Lung (tissue), 12 donors: ENCODE results near the gene CFAP57. TPM values are rescaled to one million over a fixed set of nuclear protein-coding genes. Genes with fewer than 3 reads are reported as not detected.
A peak's percentile ranks its signal among the peaks of the same experiment; 100 is the strongest.

Experiments
- ATAC-seq: fragments of 200-7000 bp; cut with Tn5 transposase; one replicate; pipeline ENCODE4 v1.9.1; 2020; ENCODE audit warnings: moderate number of reproducible peaks; ENCODE audit not compliant: insufficient read depth, low FRiP score
- DNase-seq, 3 donors: peaks; one replicate each; pipeline ENCODE4 v3.0.0-alpha.2; 2013 to 2017
- H3K27ac ChIP-seq, 2 donors: one replicate each; pipeline ENCODE4 v1.5.1; 2013; ENCODE audit warnings: mild to moderate bottlenecking in 2 of 2, moderate library complexity in 2 of 2, control low read depth in 1 of 2, inconsistent platforms in 1 of 2, low read depth in 1 of 2, low read length in 1 of 2
- H3K27me3 ChIP-seq, 3 donors: one replicate each; pipeline ENCODE4 v1.5.1; 2013; ENCODE audit warnings: low read length in 2 of 3; ENCODE audit not compliant: control insufficient read depth in 3 of 3, insufficient read depth in 3 of 3
- H3K36me3 ChIP-seq, 4 donors: one replicate each; pipeline ENCODE4 v1.5.1; 2013; ENCODE audit warnings: low read length in 4 of 4, mild to moderate bottlenecking in 1 of 4, moderate library complexity in 1 of 4; ENCODE audit not compliant: control insufficient read depth in 4 of 4, insufficient read depth in 4 of 4
- H3K4me1 ChIP-seq, 5 donors: one replicate each; pipeline ENCODE4 v1.5.1; 2013; ENCODE audit warnings: low read length in 5 of 5, mild to moderate bottlenecking in 2 of 5, moderate library complexity in 1 of 5; ENCODE audit not compliant: control insufficient read depth in 5 of 5, insufficient read depth in 5 of 5
- H3K4me3 ChIP-seq: one replicate; pipeline ENCODE4 v1.5.1; 2013; ENCODE audit warnings: mild to moderate bottlenecking, control low read depth, moderate library complexity
- H3K9ac ChIP-seq, 2 donors: one replicate each; pipeline ENCODE4 v1.5.1; 2013; ENCODE audit warnings: low read length in 2 of 2, control low read depth in 1 of 2; ENCODE audit not compliant: insufficient read depth in 1 of 2
- H3K9me3 ChIP-seq, 4 donors: one replicate each; pipeline ENCODE4 v1.5.1; 2013; ENCODE audit warnings: low read length in 3 of 4, mild to moderate bottlenecking in 1 of 4, moderate library complexity in 1 of 4; ENCODE audit not compliant: control insufficient read depth in 4 of 4, insufficient read depth in 3 of 4
- whole genome bisulfite sequencing, 2 donors: extraction: QIAGEN DNeasy Blood & Tissue Kit; methylation state at CpG; one replicate each; pipeline ENCODE4 v1.1.7; 2013; 5-methylcytosine and 5-hydroxymethylcytosine counted together
- polyA plus RNA-seq, 2 donors: library from polyadenylated mRNA; stranded (reverse); fragments of 200-250 nt; gene quantifications; one replicate each; pipeline ENCODE4 v1.2.1, GENCODE V29; 2013
- total RNA-seq, 2 donors: library from RNA; depleted of rRNA in 1 of 2; stranded (reverse); fragments of >200 nt in 1 of 2; gene quantifications; one replicate each; pipeline ENCODE4 v1.2.1, GENCODE V29; 2014 to 2021
- TF ChIP-seq, protein P1 (sequence below): IDR thresholded peaks from 2 replicates; pipeline ENCODE4 v1.5.1; 2012; ENCODE audit warnings: mild to moderate bottlenecking; ENCODE audit errors: control extremely low read depth, extremely low read depth
- donor health status: control.
- donor health status: control.
- donor health status: Bipolar disorder and iron deficiency.
- donor health status: healthy.
- donor health status: DM: yes; HTN: yes; CAD: no.

CFAP57 gene
- total and polyA plus RNA-seq, 4 donors, result 1.7 to 12.3 (median 6.3) TPM

- H3K27ac ChIP-seq, result no peak overlapping the region
- H3K27me3 ChIP-seq, result no peaks in the 10 kb centered on the region
- no peaks in the 10 kb centered on the region for H3K9me3 ChIP-seq
- H3K4me1 ChIP-seq, result peaks cover 0 to 14% (median 8%) of the 10 kb centered on the region in 5 donors
- 86 to 94% methylated on average over 5 of the region's 5 CpGs for WGBS, 2 donors
- ATAC-seq (no peak), DNase-seq (no peak)
- no peaks in the 10 kb centered on the region for H3K36me3 ChIP-seq
- H3K9ac ChIP-seq, result no peak overlapping the region
- TF ChIP-seq, protein P1, sequence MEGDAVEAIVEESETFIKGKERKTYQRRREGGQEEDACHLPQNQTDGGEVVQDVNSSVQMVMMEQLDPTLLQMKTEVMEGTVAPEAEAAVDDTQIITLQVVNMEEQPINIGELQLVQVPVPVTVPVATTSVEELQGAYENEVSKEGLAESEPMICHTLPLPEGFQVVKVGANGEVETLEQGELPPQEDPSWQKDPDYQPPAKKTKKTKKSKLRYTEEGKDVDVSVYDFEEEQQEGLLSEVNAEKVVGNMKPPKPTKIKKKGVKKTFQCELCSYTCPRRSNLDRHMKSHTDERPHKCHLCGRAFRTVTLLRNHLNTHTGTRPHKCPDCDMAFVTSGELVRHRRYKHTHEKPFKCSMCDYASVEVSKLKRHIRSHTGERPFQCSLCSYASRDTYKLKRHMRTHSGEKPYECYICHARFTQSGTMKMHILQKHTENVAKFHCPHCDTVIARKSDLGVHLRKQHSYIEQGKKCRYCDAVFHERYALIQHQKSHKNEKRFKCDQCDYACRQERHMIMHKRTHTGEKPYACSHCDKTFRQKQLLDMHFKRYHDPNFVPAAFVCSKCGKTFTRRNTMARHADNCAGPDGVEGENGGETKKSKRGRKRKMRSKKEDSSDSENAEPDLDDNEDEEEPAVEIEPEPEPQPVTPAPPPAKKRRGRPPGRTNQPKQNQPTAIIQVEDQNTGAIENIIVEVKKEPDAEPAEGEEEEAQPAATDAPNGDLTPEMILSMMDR, result no peak
- H3K4me3 ChIP-seq, result no peak overlapping the region
Measured at GRCh38 chr1:43279161-43279560, 107.0 kb downstream of the CFAP57 start.

DNA sequence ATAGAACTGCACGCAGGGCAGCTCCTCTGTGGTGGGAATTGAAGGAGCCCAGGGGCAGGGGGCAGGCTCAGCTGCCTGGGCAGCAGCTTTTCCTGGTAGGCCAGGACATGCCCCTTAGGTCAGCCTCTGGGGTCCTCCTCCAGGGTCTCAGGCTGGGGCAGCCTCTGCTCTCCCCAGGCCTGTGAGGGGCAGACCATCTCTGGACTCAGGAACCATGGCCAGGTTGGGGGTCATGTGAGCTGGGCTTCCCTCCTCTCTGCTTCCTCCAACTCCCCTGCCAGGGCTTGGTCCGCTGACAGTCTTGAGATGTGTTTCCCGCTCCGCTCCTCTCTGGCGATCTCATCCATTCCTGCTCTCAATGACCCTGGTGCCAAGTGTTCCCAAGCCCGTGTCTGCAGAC lies 107.5 kb downstream of the CFAP57 start:
- Histone ChIP-seq H3K4me1 (peaks cover 0 to 10% (median 7%) of the 10 kb centered on the region in 5 donors), H3K9ac (no peak overlapping the region), H3K36me3 (no peaks in the 10 kb centered on the region), H3K27ac (no peak overlapping the region), H3K9me3 (no peaks in the 10 kb centered on the region), H3K4me3 (no peak overlapping the region), H3K27me3 (no peaks in the 10 kb centered on the region)
- WGBS, 2 donors, result 94 to 95% methylated on average over 6 of the region's 6 CpGs
- no peak for DNase-seq
- TF ChIP-seq, protein P1, result no peak
- no peak for ATAC-seq

DNA sequence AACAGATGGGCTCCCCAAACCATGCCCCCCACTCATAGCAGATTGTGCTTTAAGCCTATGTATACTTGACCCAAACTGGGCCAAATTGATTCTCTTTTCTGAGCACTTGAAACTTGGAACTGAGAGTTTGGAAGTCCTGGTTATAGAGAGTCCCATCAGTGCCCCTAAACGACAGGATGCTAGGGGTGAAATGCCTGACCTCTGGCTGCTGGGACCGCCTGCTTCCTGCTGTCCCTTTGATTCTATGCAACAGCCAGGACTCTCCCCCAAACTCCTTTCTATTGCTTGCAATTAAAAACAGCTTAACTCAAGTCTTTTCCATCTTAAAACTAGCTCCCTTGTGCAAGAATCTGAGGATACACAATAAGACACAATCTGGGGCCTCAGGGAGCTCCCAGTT lies 108.6 kb downstream of the CFAP57 start:
- Histone ChIP-seq H3K27ac (no peak overlapping the region), H3K36me3 (no peaks in the 10 kb centered on the region), H3K27me3 (no peaks in the 10 kb centered on the region), H3K9ac (no peak overlapping the region), H3K4me3 (no peak overlapping the region), H3K4me1 (peaks cover 0 to 15% (median 6%) of the 10 kb centered on the region in 5 donors), H3K9me3 (no peaks in the 10 kb centered on the region)
- TF ChIP-seq, protein P1, result no peak
- DNase-seq (peak; percentile 73 to 82 (median 76)), ATAC-seq (no peak)
- 58 to 70% methylated on average over 2 of the region's 2 CpGs for WGBS, 2 donors
